HG02840 (cell line): ENCODE measurements around the gene PI4KB.
"Not testable (repeated sequence)": the region's sequence is repeated elsewhere in the genome, so short reads cannot be mapped to it uniquely, and the experiment has no call there.

Source experiments
- ATAC-seq: cut with Tn5 transposase; IDR thresholded peaks from one replicate; pipeline ENCODE4 v1.9.1; 2021; ENCODE audit warnings: mild to moderate bottlenecking, moderate library complexity, moderate number of reproducible peaks; ENCODE audit not compliant: unreplicated experiment, low FRiP score

Gene PI4KB

GRCh38 chr1:151327223-151327902, at the start of gene PI4KB:
PI4KB (minus strand) TSS chr1:151327416; CDS start chr1:151316481, 10,935 bp downstream.
- ATAC-seq, result peak; percentile 68

- no peak for ATAC-seq
Observed at GRCh38 chr1:151373196-151373595, 46.0 kb upstream of the PI4KB start.

- no peak for ATAC-seq
Observed at GRCh38 chr1:151372058-151372934, 45.1 kb upstream of the PI4KB start, which contains the start of gene SELENBP1. SELENBP1 (minus strand) TSS chr1:151372705; CDS start chr1:151372641, 64 bp downstream.

- no peak for ATAC-seq
Observed at GRCh38 chr1:151371370-151372057, 44.3 kb upstream of the PI4KB start.

- no peak for ATAC-seq
Observed at GRCh38 chr1:151370211-151370911, 43.1 kb upstream of the PI4KB start.

GRCh38 chr1:151369621-151370048, 42.4 kb upstream of the PI4KB start:
- ATAC-seq, result no peak

- no peak for ATAC-seq
Observed at GRCh38 chr1:151369302-151369610, 42.0 kb upstream of the PI4KB start.

- ATAC-seq, result no peak
Observed at GRCh38 chr1:151368393-151369301, 41.4 kb upstream of the PI4KB start.

- no peak for ATAC-seq
Observed at GRCh38 chr1:151367658-151368392, 40.6 kb upstream of the PI4KB start.

GRCh38 chr1:151364996-151365395, 37.8 kb upstream of the PI4KB start:
- no peak for ATAC-seq

GRCh38 chr1:151362308-151363155, 35.3 kb upstream of the PI4KB start:
- no peak for ATAC-seq

- no peak for ATAC-seq
Observed at GRCh38 chr1:151361883-151362282, 34.7 kb upstream of the PI4KB start.

- ATAC-seq, result no peak
Observed at GRCh38 chr1:151356696-151357095, 29.5 kb upstream of the PI4KB start.

GRCh38 chr1:151352021-151352718, 25.0 kb upstream of the PI4KB start:
- no peak for ATAC-seq

- ATAC-seq, result not testable (repeated sequence)
Observed at GRCh38 chr1:151350323-151350722, 23.1 kb upstream of the PI4KB start.

- ATAC-seq, result no peak
Observed at GRCh38 chr1:151347523-151348246, 20.5 kb upstream of the PI4KB start.
